ENCODE data around the gene KRT37.
"Not testable (repeated sequence)": the region's sequence is repeated elsewhere in the genome, so short reads cannot be mapped to it uniquely, and the experiment has no call there.

DNA sequence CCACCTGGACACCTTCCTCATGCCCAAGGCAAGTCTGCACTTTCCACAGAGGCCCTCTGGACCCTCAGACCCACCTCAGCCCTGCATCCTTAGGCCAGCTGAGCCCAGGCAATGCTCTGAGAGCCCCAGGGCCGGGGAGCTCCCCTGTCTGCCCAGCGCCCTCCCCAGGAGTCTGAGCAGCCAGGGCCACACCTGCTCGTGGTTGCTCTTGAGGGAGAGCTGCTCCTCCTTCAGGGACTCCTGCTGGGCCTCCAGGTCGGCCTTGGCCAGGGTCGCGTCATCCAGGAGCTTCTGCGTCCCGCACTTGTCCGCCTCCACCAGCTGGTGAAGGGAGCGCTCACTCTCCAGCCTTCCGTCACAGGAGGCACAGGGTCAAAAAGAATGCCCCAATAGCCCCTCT, 1.8 kb downstream of the KRT37 start:
- TF ChIP-seq, protein P1, sequence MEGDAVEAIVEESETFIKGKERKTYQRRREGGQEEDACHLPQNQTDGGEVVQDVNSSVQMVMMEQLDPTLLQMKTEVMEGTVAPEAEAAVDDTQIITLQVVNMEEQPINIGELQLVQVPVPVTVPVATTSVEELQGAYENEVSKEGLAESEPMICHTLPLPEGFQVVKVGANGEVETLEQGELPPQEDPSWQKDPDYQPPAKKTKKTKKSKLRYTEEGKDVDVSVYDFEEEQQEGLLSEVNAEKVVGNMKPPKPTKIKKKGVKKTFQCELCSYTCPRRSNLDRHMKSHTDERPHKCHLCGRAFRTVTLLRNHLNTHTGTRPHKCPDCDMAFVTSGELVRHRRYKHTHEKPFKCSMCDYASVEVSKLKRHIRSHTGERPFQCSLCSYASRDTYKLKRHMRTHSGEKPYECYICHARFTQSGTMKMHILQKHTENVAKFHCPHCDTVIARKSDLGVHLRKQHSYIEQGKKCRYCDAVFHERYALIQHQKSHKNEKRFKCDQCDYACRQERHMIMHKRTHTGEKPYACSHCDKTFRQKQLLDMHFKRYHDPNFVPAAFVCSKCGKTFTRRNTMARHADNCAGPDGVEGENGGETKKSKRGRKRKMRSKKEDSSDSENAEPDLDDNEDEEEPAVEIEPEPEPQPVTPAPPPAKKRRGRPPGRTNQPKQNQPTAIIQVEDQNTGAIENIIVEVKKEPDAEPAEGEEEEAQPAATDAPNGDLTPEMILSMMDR (IDR thresholded peaks at IDR 0.05; ENCODE audit: low read length) = not testable (repeated sequence)
- not testable (repeated sequence) for TF ChIP-seq EZH2 (IDR thresholded peaks at IDR 0.05; ENCODE audit: borderline replicate concordance, low read length)
